Activated B cell treated with CpG ODN at 0.5 μM for 24 hours (primary cell): ENCODE data around the gene SMIM10L1. TPM values are rescaled to one million over a fixed set of nuclear protein-coding genes. Genes with fewer than 3 reads are reported as not detected.

Source experiments
- ATAC-seq: fragments of 200-7000 bp; cut with Tn5 transposase; one replicate; pipeline ENCODE4 v1.10.0; 2021; ENCODE audit warnings: low read depth, mild to moderate bottlenecking, moderate library complexity
- CTCF ChIA-PET: fragments of 350-600 bp; sonication (Branson Sonifier 250); formaldehyde crosslinking; loops from one replicate; lab custom pipeline; 2021; ENCODE audit warnings: antibody characterized with exemption; lab: Charles Lee
- POLR2A ChIA-PET: fragments of 350-600 bp; sonication (Branson Sonifier 250); formaldehyde crosslinking; loops from one replicate; lab custom pipeline; 2021; ENCODE audit warnings: antibody characterized with exemption; lab: Charles Lee
- DNase-seq: peaks from one replicate; pipeline ENCODE4 v3.0.0; 2022
- H3K27ac Mint-ChIP-seq: one replicate; pipeline ENCODE4 v1.8.0; 2020; ENCODE audit warnings: mixed read lengths
- H3K27me3 Mint-ChIP-seq: one replicate; pipeline ENCODE4 v1.8.0; 2021; ENCODE audit warnings: mixed read lengths
- H3K36me3 Mint-ChIP-seq: one replicate; pipeline ENCODE4 v1.8.0; 2021; ENCODE audit warnings: low read depth, mixed read lengths
- H3K4me1 Mint-ChIP-seq: one replicate; pipeline ENCODE4 v1.8.0; 2021; ENCODE audit warnings: mixed read lengths
- H3K4me3 Mint-ChIP-seq: one replicate; pipeline ENCODE4 v1.8.0; 2020; ENCODE audit warnings: mild to moderate bottlenecking, mixed read lengths
- H3K9me3 Mint-ChIP-seq: one replicate; pipeline ENCODE4 v1.8.0; 2020; ENCODE audit warnings: mixed read lengths
- CTCF ChIP-seq: fragments of 200-600 bp; IDR thresholded peaks from one replicate; pipeline ENCODE4 v1.8.0; 2022; ENCODE audit warnings: antibody characterized with exemption, mild to moderate bottlenecking
- intact Hi-C: fragments of 100-400 bp; cut with micrococcal nuclease; formaldehyde crosslinking; loops from one replicate; pipeline ENCODE4 v1.15.1; 2024
- total RNA-seq: library from RNA; stranded (reverse); gene quantifications from 2 replicates; pipeline ENCODE4 v1.2.3, GENCODE V29; 2022

SMIM10L1 gene
- 7.3 and 8.8 TPM in 2 replicates for total RNA-seq

DNA sequence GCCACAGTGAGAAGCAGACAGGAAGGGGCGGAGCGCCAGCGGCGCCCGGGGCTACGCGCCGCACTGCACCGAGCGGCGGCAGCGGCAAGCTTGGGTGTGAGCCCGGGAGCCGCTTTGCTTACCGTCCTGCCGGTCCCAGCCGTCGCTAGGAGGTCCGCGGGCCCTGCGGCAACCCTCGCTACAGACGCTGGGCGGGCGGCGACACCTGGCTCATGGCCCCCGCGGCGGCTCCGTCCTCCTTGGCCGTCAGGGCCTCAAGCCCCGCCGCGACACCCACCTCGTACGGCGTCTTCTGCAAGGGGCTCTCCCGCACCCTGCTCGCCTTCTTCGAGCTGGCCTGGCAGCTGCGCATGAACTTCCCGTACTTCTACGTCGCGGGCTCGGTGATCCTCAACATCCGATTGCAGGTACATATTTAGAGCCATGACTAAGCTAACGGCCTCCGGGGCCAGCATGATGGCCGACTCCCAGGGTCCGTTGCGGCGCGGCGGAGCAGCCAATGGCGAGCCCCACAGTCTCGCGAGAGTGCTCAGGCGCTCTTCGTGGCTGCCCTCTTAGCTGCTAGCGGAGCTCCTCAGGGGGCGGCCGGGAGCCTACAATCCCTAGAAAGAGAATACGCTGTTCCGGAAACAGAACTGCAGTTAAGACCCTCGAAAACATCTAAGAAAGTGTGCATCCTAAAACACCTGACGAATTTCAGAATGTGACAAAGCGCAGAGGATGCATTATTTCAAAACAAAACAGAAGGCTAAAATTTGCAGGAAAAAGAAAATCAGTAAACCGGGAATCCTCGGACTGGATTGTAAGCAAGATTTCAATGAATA is at the start of gene SMIM10L1:
TSS of gene SMIM10L1 (plus strand) at position 50 of the 824 bp plus-strand sequence. CDS start at position 213, 163 bp downstream.
- Mint-ChIP-seq H3K27me3 (no peaks in the 10 kb centered on the region), H3K4me1 (peaks cover 52% of the 10 kb centered on the region), H3K9me3 (no peaks in the 10 kb centered on the region), H3K36me3 (peaks cover 45% of the 10 kb centered on the region), H3K4me3 (peak within 1 kb of the TSS; percentile 97), H3K27ac (peak within 1 kb of the TSS; percentile 95)
- CTCF ChIA-PET, result interaction anchor here (1.4 to 2.1 kb wide), 2 partner anchors 28 to 421 kb away, joined by 5 read pairs; no protein-coding TSS in a partner anchor
- POLR2A ChIA-PET, result interaction anchor here (0.5 to 1.7 kb wide), 18 partner anchors 8 to 1642 kb away, joined by 3 to 10 read pairs (median 4); partner anchors contain the start of gene BORCS5
- intact Hi-C loops, result loop anchor here (1.0 to 10.0 kb wide), 5 partner anchors 87 to 1546 kb away; partner anchors contain the start of genes BORCS5, CDKN1B, GABARAPL1 and MAGOHB
- ATAC-seq (peak; percentile 96), DNase-seq (peak; percentile 75)
- no peak for TF ChIP-seq CTCF

GRCh38 chr12:11130382-11130781 is 40.6 kb upstream of the SMIM10L1 start:
- intact Hi-C loops, result no loop called here
- Mint-ChIP-seq H3K27ac (no peak overlapping the region), H3K27me3 (no peaks in the 10 kb centered on the region), H3K9me3 (no peaks in the 10 kb centered on the region), H3K4me1 (peaks cover 4% of the 10 kb centered on the region), H3K4me3 (no peak overlapping the region), H3K36me3 (peaks cover 19% of the 10 kb centered on the region)
- TF ChIP-seq CTCF, result no peak
- POLR2A ChIA-PET, result no interaction called here
- DNase-seq, result no peak
- CTCF ChIA-PET, result no interaction called here
- no peak for ATAC-seq

- H3K27me3 Mint-ChIP-seq, result no peaks in the 10 kb centered on the region
- ATAC-seq, result no peak
- TF ChIP-seq CTCF, result no peak
- H3K4me1 Mint-ChIP-seq, result peaks cover 7% of the 10 kb centered on the region
- H3K9me3 Mint-ChIP-seq, result no peaks in the 10 kb centered on the region
- no peak overlapping the region for H3K4me3 Mint-ChIP-seq
- ChIA-PET POLR2A (no interaction called here), CTCF (no interaction called here)
- H3K36me3 Mint-ChIP-seq, result peaks cover 19% of the 10 kb centered on the region
- no peak overlapping the region for H3K27ac Mint-ChIP-seq
- intact Hi-C loops, result no loop called here
- DNase-seq, result no peak
Measured at GRCh38 chr12:11130999-11131398, 40.0 kb upstream of the SMIM10L1 start.

GRCh38 chr12:11133162-11133561 is 37.8 kb upstream of the SMIM10L1 start:
- TF ChIP-seq CTCF, result no peak
- DNase-seq, result no peak
- no peaks in the 10 kb centered on the region for H3K9me3 Mint-ChIP-seq
- ChIA-PET POLR2A (no interaction called here), CTCF (no interaction called here)
- peaks cover 13% of the 10 kb centered on the region for H3K4me1 Mint-ChIP-seq
- no peak overlapping the region for H3K4me3 Mint-ChIP-seq
- no peak overlapping the region for H3K27ac Mint-ChIP-seq
- no peaks in the 10 kb centered on the region for H3K27me3 Mint-ChIP-seq
- intact Hi-C loops, result no loop called here
- H3K36me3 Mint-ChIP-seq, result peaks cover 13% of the 10 kb centered on the region
- no peak for ATAC-seq

DNA sequence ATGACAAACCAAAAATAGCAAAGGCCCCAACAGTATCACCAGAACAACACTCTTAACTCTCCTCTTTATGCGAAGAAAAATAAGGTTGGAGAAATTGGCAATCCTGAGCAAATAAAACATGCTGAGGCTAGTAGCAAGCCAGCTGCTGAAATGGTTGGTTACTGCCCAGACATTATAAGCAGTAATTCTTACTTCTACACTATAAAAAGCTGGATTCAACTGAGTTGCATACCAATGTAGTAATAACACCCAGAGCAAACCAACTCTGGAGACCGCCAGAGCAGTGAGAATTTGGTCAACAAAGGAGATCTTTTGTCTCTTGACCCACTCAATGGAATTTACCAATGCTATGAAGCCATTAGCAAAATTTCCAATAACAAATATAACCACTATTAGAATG is 37.2 kb upstream of the SMIM10L1 start:
- no peak for ATAC-seq
- Mint-ChIP-seq H3K4me3 (no peak overlapping the region), H3K9me3 (no peaks in the 10 kb centered on the region), H3K27ac (no peak overlapping the region), H3K4me1 (peaks cover 13% of the 10 kb centered on the region), H3K36me3 (peaks cover 6% of the 10 kb centered on the region), H3K27me3 (no peaks in the 10 kb centered on the region)
- intact Hi-C loops, result no loop called here
- no peak for TF ChIP-seq CTCF
- CTCF ChIA-PET, result no interaction called here
- POLR2A ChIA-PET, result no interaction called here
- no peak for DNase-seq
